H1 (cell line): ENCODE measurements around the gene RARRES1. TPM values are rescaled to one million over a fixed set of nuclear protein-coding genes. Genes with fewer than 3 reads are reported as not detected.

ENCODE experiments used
- CTCF ChIA-PET: fragments of 300-600 bp; sonication (Branson Sonifier 250); formaldehyde crosslinking; loops from one replicate; lab custom pipeline; 2021; ENCODE audit not compliant: partially characterized antibody; lab: Charles Lee
- POLR2A ChIA-PET: fragments of 300-600 bp; sonication (Branson Sonifier 250); formaldehyde crosslinking; loops from one replicate; lab custom pipeline; 2021; ENCODE audit warnings: inconsistent platforms; ENCODE audit not compliant: partially characterized antibody; lab: Charles Lee
- DNase-seq, 2 experiments: peaks; one replicate each; pipeline versions ENCODE4 v3.0.0 to v3.0.0-alpha.2; 2010 to 2022; ENCODE audit warnings: low spot score in 2 of 2, low read depth in 1 of 2, mixed read lengths in 1 of 2
- FAIRE-seq: peaks from 2 replicates; lab custom pipeline; 2011; peaks lifted over from hg19 to GRCh38; lab: Jason Lieb, UNC
- H2AFZ ChIP-seq: 2 replicates; pipeline ENCODE4 v1.8.1; 2012; ENCODE audit warnings: low read length, inconsistent platforms
- H2AK5ac ChIP-seq: 2 replicates; pipeline ENCODE4 v1.6.1; 2013; ENCODE audit warnings: low read depth, low read length
- H2BK120ac ChIP-seq: replicated peaks from 2 replicates; pipeline ENCODE3; 2013; ENCODE audit warnings: low read depth, low read length, inconsistent platforms
- H2BK12ac ChIP-seq: 2 replicates; pipeline ENCODE4 v1.6.1; 2013; ENCODE audit warnings: low read depth, low read length
- H2BK15ac ChIP-seq: 2 replicates; pipeline ENCODE4 v1.6.1; 2013; ENCODE audit warnings: low read length
- H2BK20ac ChIP-seq: 2 replicates; pipeline ENCODE4 v1.6.1; 2013; ENCODE audit warnings: low read length
- H2BK5ac ChIP-seq: 2 replicates; pipeline ENCODE4 v1.6.1; 2013; ENCODE audit warnings: low read depth, low read length
- H3K14ac ChIP-seq: 2 replicates; pipeline ENCODE4 v1.6.1; 2013; ENCODE audit warnings: inconsistent platforms; ENCODE audit not compliant: insufficient read length
- H3K18ac ChIP-seq: 2 replicates; pipeline ENCODE4 v1.6.1; 2013; ENCODE audit warnings: low read length; ENCODE audit errors: extremely low read depth
- H3K23ac ChIP-seq: 2 replicates; pipeline ENCODE4 v1.6.1; 2013; ENCODE audit warnings: inconsistent platforms; ENCODE audit not compliant: insufficient read length
- H3K23me2 ChIP-seq: 2 replicates; pipeline ENCODE4 v1.6.1; 2013; ENCODE audit warnings: low read depth, low read length
- H3K27ac ChIP-seq: 2 replicates; pipeline ENCODE4 v1.6.1; 2011; ENCODE audit warnings: low read depth, low read length, inconsistent platforms
- H3K27me3 ChIP-seq, 4 experiments: replicated peaks in 1 of 4; 1 replicate in 1 of 4; 2 replicates in 3 of 4; pipeline versions ENCODE4 v1.6.1 to v1.8.1; 2011 to 2013; ENCODE audit warnings: low read length in 3 of 4, mild to moderate bottlenecking in 3 of 4, inconsistent platforms in 2 of 4, mixed read lengths in 2 of 4, moderate library complexity in 1 of 4; ENCODE audit not compliant: control insufficient read depth in 3 of 4, insufficient read depth in 3 of 4; ENCODE audit errors: extremely low read depth in 1 of 4
- H3K36me3 ChIP-seq, 4 experiments: 2 replicates each; pipeline versions ENCODE4 v1.6.1 to v1.8.1; 2011 to 2013; ENCODE audit warnings: mild to moderate bottlenecking in 4 of 4, low read length in 3 of 4, moderate library complexity in 2 of 4, control low read depth in 1 of 4, inconsistent platforms in 1 of 4; ENCODE audit not compliant: insufficient read depth in 4 of 4, control insufficient read depth in 2 of 4
- H3K4ac ChIP-seq: replicated peaks from 2 replicates; pipeline ENCODE3; 2013; ENCODE audit warnings: low read length, low read depth, mixed read lengths, inconsistent platforms; ENCODE audit not compliant: insufficient read length
- H3K4me1 ChIP-seq, 4 experiments: replicated peaks in 1 of 4; 1 replicate in 1 of 4; 2 replicates in 3 of 4; pipeline versions ENCODE4 v1.6.1 to v1.8.1; 2011 to 2013; ENCODE audit warnings: low read length in 3 of 4, inconsistent platforms in 2 of 4, mixed read lengths in 1 of 4; ENCODE audit not compliant: insufficient read depth in 4 of 4, control insufficient read depth in 3 of 4
- H3K4me2 ChIP-seq, 2 experiments: 2 replicates each; pipeline versions ENCODE4 v1.6.1 to v1.8.1; 2011 to 2013; ENCODE audit warnings: low read depth in 2 of 2, low read length in 2 of 2, control low read depth in 1 of 2, inconsistent platforms in 1 of 2, mild to moderate bottlenecking in 1 of 2; ENCODE audit not compliant: insufficient read depth in 1 of 2
- H3K4me3 ChIP-seq, 4 experiments: fragments of 200-600, 300-600 bp in 1 of 4; sonication (generic), shearing (Covaris generic), sonication (Bioruptor Twin) in 1 of 4; 2 replicates each; pipeline versions ENCODE4 v1.5.1 to v1.8.1; 2011 to 2016; ENCODE audit warnings: low read length in 4 of 4, low read depth in 3 of 4, control low read depth in 2 of 4, inconsistent platforms in 2 of 4, mild to moderate bottlenecking in 2 of 4, mixed read lengths in 1 of 4, moderate library complexity in 1 of 4; ENCODE audit not compliant: insufficient read depth in 2 of 4; ENCODE audit errors: extremely low read depth in 1 of 4
- H3K56ac ChIP-seq: replicated peaks from 2 replicates; pipeline ENCODE3; 2013; ENCODE audit warnings: low read depth, mild to moderate bottlenecking, mixed read lengths, low read length, inconsistent platforms; ENCODE audit not compliant: insufficient read length
- H3K79me1 ChIP-seq: 2 replicates; pipeline ENCODE4 v1.6.1; 2013; ENCODE audit warnings: low read depth, low read length, control low read depth
- H3K79me2 ChIP-seq, 2 experiments: 2 replicates each; pipeline versions ENCODE4 v1.6.1 to v1.8.1; 2012 to 2013; ENCODE audit warnings: low read length in 2 of 2, mild to moderate bottlenecking in 2 of 2, inconsistent platforms in 1 of 2; ENCODE audit not compliant: insufficient read depth in 2 of 2, control insufficient read depth in 1 of 2
- H3K9ac ChIP-seq, 4 experiments: replicated peaks in 1 of 4; 1 replicate in 1 of 4; 2 replicates in 3 of 4; pipeline versions ENCODE4 v1.6.1 to v1.8.1; 2011 to 2013; ENCODE audit warnings: low read depth in 3 of 4, low read length in 3 of 4, control low read depth in 2 of 4, mild to moderate bottlenecking in 2 of 4, moderate library complexity in 2 of 4, inconsistent platforms in 1 of 4; ENCODE audit errors: extremely low read depth in 1 of 4
- H3K9me3 ChIP-seq, 2 experiments: 2 replicates each; pipeline versions ENCODE4 v1.6.1 to v1.8.1; 2012 to 2013; ENCODE audit warnings: mild to moderate bottlenecking in 2 of 2, moderate library complexity in 2 of 2, control low read depth in 1 of 2, inconsistent platforms in 1 of 2, low read depth in 1 of 2, low read length in 1 of 2, mixed read lengths in 1 of 2; ENCODE audit not compliant: insufficient read depth in 2 of 2
- H4K20me1 ChIP-seq, 2 experiments: replicated peaks in 1 of 2; 2 replicates each; pipeline versions ENCODE3 to v1.8.1; 2011 to 2013; ENCODE audit warnings: inconsistent platforms in 2 of 2, low read length in 2 of 2, mild to moderate bottlenecking in 1 of 2; ENCODE audit not compliant: insufficient read depth in 2 of 2, control insufficient read depth in 1 of 2
- H4K5ac ChIP-seq: 2 replicates; pipeline ENCODE4 v1.6.1; 2013; ENCODE audit warnings: low read length, low read depth, mixed read lengths, inconsistent platforms; ENCODE audit not compliant: insufficient read length
- H4K8ac ChIP-seq: 2 replicates; pipeline ENCODE4 v1.8.0; 2013; ENCODE audit warnings: mild to moderate bottlenecking, moderate library complexity, low read length, inconsistent platforms; ENCODE audit not compliant: insufficient read depth; ENCODE audit errors: extremely low read depth
- H4K91ac ChIP-seq: replicated peaks from 2 replicates; pipeline ENCODE3; 2013; ENCODE audit warnings: low read length, mixed read lengths, inconsistent platforms; ENCODE audit not compliant: insufficient read length
- BCL11A ChIP-seq, 2 experiments: IDR thresholded peaks; one replicate each; pipeline ENCODE4 v1.6.1; 2011; ENCODE audit warnings: low read depth in 2 of 2, low read length in 2 of 2, mild to moderate bottlenecking in 2 of 2
- CHD1 ChIP-seq: IDR thresholded peaks from 2 replicates; pipeline ENCODE4 v1.6.1; 2012; ENCODE audit warnings: low read depth, low read length, improper control_type of control experiment
- KDM4A ChIP-seq: IDR thresholded peaks from one replicate; pipeline ENCODE4 v1.7.1; 2012; ENCODE audit warnings: low read depth, mild to moderate bottlenecking, moderate library complexity, low read length, inconsistent platforms; ENCODE audit not compliant: severe bottlenecking
- PHF8 ChIP-seq: fragments of 200-600 bp; sonication (generic); conservative IDR thresholded peaks from 2 replicates; pipeline ENCODE4 v1.7.1; 2012; ENCODE audit warnings: low read depth, mild to moderate bottlenecking, inconsistent platforms, low read length, moderate library complexity
- POLR2A ChIP-seq, 2 experiments: IDR thresholded peaks; 1 replicate in 1 of 2; 2 replicates in 1 of 2; pipeline ENCODE4 v1.6.1; 2011; ENCODE audit warnings: low read depth in 2 of 2, low read length in 2 of 2, mild to moderate bottlenecking in 2 of 2; ENCODE audit errors: control extremely low read depth in 1 of 2
- RBBP5 ChIP-seq: IDR thresholded peaks from 2 replicates; pipeline ENCODE4 v1.7.1; 2012; ENCODE audit warnings: low read depth, mild to moderate bottlenecking, inconsistent platforms, low read length, moderate library complexity, borderline replicate concordance
- RNF2 ChIP-seq: fragments of 200-900, 300-1000 bp; sonication (generic); IDR thresholded peaks from 2 replicates; pipeline ENCODE4 v1.7.1; 2016; ENCODE audit warnings: borderline replicate concordance, low read depth, mild to moderate bottlenecking, antibody characterized with exemption, low read length; ENCODE audit not compliant: poor library complexity, severe bottlenecking; ENCODE audit errors: missing control alignments
- RXRA ChIP-seq: IDR thresholded peaks from 2 replicates; pipeline ENCODE4 v1.6.1; 2011; ENCODE audit warnings: low read depth, mild to moderate bottlenecking, low read length, moderate library complexity; ENCODE audit not compliant: insufficient read depth
- SAP30 ChIP-seq: fragments of 300-600 bp; sonication (generic); IDR thresholded peaks from 2 replicates; pipeline ENCODE4 v1.7.1; 2012; ENCODE audit warnings: low read length, moderate library complexity, mild to moderate bottlenecking, inconsistent platforms; ENCODE audit not compliant: insufficient read depth, insufficient replicate concordance
- SIX5 ChIP-seq: IDR thresholded peaks from 2 replicates; pipeline ENCODE4 v1.6.1; 2011; ENCODE audit warnings: mild to moderate bottlenecking, low read depth, low read length
- SP4 ChIP-seq: IDR thresholded peaks from 2 replicates; pipeline ENCODE4 v1.6.1; 2012; ENCODE audit warnings: low read length, inconsistent platforms
- SRF ChIP-seq: IDR thresholded peaks from 2 replicates; pipeline ENCODE4 v1.6.1; 2011; ENCODE audit warnings: mild to moderate bottlenecking, low read depth, low read length, moderate library complexity
- WGBS, 2 experiments: shearing (Covaris generic) in 1 of 2; methylation state at CpG; one replicate each; pipeline versions ENCODE4 v1.1.6 to v1.1.7; 2013 to 2015; ENCODE audit warnings: low lambda C conversion rate in 2 of 2, mixed read lengths in 2 of 2, inconsistent platforms in 1 of 2, low coverage in 1 of 2, missing lambda C conversion rate in 1 of 2; ENCODE audit not compliant: insufficient replicate concordance in 2 of 2, insufficient coverage in 1 of 2, insufficient read length in 1 of 2; ENCODE audit errors: extremely low coverage in 1 of 2, missing lambda C conversion rate in 1 of 2; 5-methylcytosine and 5-hydroxymethylcytosine counted together
- polyA plus RNA-seq, 7 experiments: library from polyadenylated mRNA; depleted of rRNA in 3 of 7; stranded (reverse) in 5 of 7; unstranded in 2 of 7; fragments of >200 nt in 5 of 7; fragments of 200-250 nt in 2 of 7; gene quantifications; 1 replicate in 5 of 7; 2 replicates in 1 of 7; 4 replicates in 1 of 7; pipeline versions ENCODE4 v1.2.1 to v1.2.3, GENCODE V29; 2011 to 2013; ENCODE audit warnings: missing spikeins in 2 of 7, mixed read lengths in 2 of 7
- total RNA-seq: library from RNA; stranded (reverse); fragmentation: NEBNext Ultra II Directional; extraction: Animal tissue kit (Norgen Biotek cat#: 25700); gene quantifications from 2 replicates; pipeline ENCODE4 v1.2.1, GENCODE V29; 2021

The RARRES1 gene
- total and polyA plus RNA-seq, 2 of the 8 experiments (the other 6 are each of a cell fraction or from before 2014, with no cell fraction given), result 0.26 to 0.71 TPM

- FAIRE-seq, result no peak
- ChIA-PET POLR2A (interaction anchor here (0.7 kb wide), 1 partner anchor 622 kb away, joined by 5 read pairs; no protein-coding TSS in a partner anchor), CTCF (interaction anchor here (0.6 to 1.3 kb wide), 5 partner anchors 18 to 1226 kb away, joined by 3 to 5 read pairs (median 4); no protein-coding TSS in a partner anchor)
- TF ChIP-seq SAP30 (no peak), SRF (no peak), SP4 (no peak), BCL11A (IDR thresholded peaks at IDR 0.05; ENCODE audit: low read depth in 2 of 2, low read length in 2 of 2) (no peak), CHD1 (no peak), SIX5 (no peak), KDM4A (no peak), POLR2A (IDR thresholded peaks at IDR 0.05; ENCODE audit: control extremely low read depth in 1 of 2, low read depth in 2 of 2, low read length in 2 of 2) (no peak), RNF2 (no peak), RXRA (no peak), PHF8 (no peak), RBBP5 (no peak)
These were observed 38.6 kb upstream of the RARRES1 start for GRCh38 chr3:158770741-158771350.

More at GRCh38 chr3:158770741-158771350, 38.6 kb upstream of the RARRES1 start:
- no peak overlapping the region for H4K91ac ChIP-seq
- no peak overlapping the region for H3K27ac ChIP-seq
- H3K14ac ChIP-seq, result no peak overlapping the region
- 93% methylated on average over 4 of the region's 4 CpGs; no CpG with 5 or more reads in 1 of the 2 experiments for WGBS, 2 experiments
- H3K79me2 ChIP-seq, result no peaks in the 10 kb centered on the region
- H3K23ac ChIP-seq, result no peak overlapping the region
- H3K56ac ChIP-seq, result no peak overlapping the region
- peaks cover 3 to 7% (median 7%) of the 10 kb centered on the region in 4 experiments; a peak in 4 of 7 replicates for H3K4me1 ChIP-seq
- H4K20me1 ChIP-seq, result no peaks in the 10 kb centered on the region
- H2BK5ac ChIP-seq, result no peak overlapping the region
- H3K27me3 ChIP-seq, result no peaks in the 10 kb centered on the region
- no peak overlapping the region for H2BK120ac ChIP-seq
- 0 out of 7 replicates have a peak overlapping the region, but pooled peaks of 1 of the 4 experiments have one; percentile 32 for H3K9ac ChIP-seq
- H3K4me3 ChIP-seq, result no peak overlapping the region
- no peak overlapping the region for H2BK15ac ChIP-seq
- no peak overlapping the region for H3K18ac ChIP-seq
- H3K36me3 ChIP-seq, result no peaks in the 10 kb centered on the region
- no peak overlapping the region for H2BK12ac ChIP-seq
- no peak overlapping the region for H3K4me2 ChIP-seq
- no peak overlapping the region for H3K4ac ChIP-seq
- no peak overlapping the region for H2AK5ac ChIP-seq
- no peaks in the 10 kb centered on the region for H3K79me1 ChIP-seq
- DNase-seq, result no peak
- H4K8ac ChIP-seq, result no peak overlapping the region
- H2BK20ac ChIP-seq, result no peak overlapping the region
- no peaks in the 10 kb centered on the region for H3K23me2 ChIP-seq
- H2AFZ ChIP-seq, result no peak overlapping the region
- no peaks in the 10 kb centered on the region for H3K9me3 ChIP-seq
- no peak overlapping the region for H4K5ac ChIP-seq
